SHP77 treated with DMSO at 0.1 percent for 48 hours (cell line): ENCODE results near the gene ISCA1.

Experiments
- DNase-seq: peaks from one replicate; lab custom pipeline; 2025; lab: John Stamatoyannopoulos, UW

The ISCA1 gene

DNA sequence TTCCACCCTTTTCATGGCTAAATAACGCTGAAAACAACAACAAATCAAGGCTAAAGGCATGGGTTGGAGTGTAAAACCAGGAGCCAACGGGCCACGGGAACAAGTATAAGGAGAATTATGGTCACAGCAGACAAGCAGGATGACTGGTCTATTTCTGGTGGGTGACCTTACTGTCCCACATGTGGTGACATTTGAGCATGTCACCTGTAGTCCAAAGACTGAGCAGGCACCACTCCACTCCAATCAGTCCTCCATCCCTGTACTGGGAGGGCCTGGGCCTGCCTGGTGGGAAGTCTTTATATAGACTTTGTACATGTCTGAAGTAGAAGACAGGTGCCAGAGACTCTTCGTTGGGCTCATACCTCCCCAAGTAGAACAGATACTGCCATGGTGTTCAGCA lies 59.7 kb downstream of the ISCA1 start:
- DNase-seq: no peak

DNA sequence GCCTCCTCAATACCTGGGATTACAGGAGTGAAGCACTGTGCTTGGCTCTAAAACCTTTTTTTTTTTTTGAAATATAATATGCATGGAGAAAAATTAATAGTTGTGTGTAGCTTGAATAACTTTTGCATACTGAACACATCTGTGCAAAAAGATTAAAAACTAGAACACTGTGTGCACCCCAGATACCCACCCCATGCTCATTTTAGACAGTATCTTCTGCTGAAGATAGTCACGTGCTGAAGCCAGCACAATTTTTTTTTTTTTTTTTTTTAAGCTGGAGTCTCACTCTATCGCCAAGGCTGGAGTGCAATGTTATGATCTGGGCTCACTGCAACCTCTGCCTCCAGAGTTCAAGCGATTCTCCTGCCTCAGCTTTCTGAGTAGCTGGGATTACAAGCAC lies 62.7 kb downstream of the ISCA1 start:
- no peak for DNase-seq

DNA sequence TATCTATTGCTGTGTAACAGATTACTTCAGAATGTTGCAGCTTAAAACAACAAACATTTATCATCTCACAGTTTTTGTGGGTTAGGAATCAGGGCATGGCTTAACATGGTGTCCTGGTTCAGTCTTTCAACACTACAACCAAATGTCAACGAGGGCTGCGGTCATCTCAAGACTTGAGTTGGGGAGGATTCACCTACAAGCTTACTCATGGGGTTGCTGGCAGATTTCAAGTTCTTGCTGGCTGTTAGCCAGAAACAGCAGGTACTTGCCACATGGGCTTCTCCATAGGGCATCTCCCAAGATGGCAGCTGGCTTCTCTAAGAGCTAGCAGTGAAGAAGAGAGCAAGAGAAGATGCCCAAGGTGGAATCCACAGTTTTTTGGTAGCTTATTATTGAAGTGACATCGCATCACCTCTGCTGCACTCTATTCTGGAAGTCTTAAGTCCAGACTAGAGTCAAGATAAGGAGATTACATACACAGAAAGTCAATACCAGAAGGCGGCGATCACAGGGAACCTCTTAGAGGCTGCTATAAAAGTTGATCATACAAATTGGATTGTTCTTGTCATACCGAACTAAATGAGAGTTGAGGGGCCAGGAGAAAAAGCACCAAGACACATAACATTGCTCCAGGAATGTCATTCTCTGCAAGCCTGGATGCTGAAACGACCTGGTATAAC lies 65.1 kb downstream of the ISCA1 start:
- DNase-seq: no peak
